HG03175 (cell line): ENCODE results near the gene PRKG1.
"Not testable (repeated sequence)": the region's sequence is repeated elsewhere in the genome, so short reads cannot be mapped to it uniquely, and the experiment has no call there.

ENCODE experiments used
- ATAC-seq: cut with Tn5 transposase; IDR thresholded peaks from one replicate; pipeline ENCODE4 v1.9.1; 2021; ENCODE audit warnings: mild to moderate bottlenecking, moderate library complexity; ENCODE audit not compliant: unreplicated experiment

Gene PRKG1

DNA sequence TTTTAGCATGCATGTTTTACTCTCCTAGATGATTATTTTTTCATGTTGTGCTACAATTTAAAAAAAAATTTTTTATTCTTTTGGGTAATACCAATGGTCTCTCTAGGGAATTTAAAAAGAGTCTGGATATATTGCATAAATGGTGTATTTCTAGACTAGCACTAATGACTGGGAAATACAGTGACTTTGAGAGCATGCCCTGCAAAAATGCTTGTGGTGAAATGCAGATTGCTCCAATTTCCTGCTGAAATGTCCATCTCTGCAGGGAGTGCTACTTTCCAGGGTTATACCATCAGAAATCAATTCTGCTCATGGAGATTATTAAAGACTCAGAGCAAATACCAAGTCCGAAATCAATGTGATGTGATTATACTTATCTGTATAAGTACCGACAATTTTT, 186.1 kb downstream of the PRKG1 start:
- no peak for ATAC-seq

DNA sequence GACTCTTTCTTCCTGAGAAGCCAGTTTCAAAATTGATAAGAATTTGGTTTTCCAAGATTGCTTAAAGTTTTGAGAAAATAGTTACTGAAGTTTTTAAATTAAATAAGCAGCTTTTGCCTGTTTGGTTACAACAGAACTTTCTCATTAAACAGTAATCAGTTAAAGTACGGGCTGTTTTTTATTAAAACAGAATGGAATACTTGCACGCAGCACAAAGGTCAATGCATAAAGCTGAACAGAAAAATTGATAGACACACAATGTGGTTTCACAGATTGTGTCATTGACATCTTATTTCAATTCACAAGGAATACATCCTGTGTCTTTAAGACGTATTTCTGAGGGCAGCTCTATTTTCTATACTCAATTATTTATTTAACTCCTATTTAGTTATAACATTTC, 192.2 kb downstream of the PRKG1 start:
- no peak for ATAC-seq

DNA sequence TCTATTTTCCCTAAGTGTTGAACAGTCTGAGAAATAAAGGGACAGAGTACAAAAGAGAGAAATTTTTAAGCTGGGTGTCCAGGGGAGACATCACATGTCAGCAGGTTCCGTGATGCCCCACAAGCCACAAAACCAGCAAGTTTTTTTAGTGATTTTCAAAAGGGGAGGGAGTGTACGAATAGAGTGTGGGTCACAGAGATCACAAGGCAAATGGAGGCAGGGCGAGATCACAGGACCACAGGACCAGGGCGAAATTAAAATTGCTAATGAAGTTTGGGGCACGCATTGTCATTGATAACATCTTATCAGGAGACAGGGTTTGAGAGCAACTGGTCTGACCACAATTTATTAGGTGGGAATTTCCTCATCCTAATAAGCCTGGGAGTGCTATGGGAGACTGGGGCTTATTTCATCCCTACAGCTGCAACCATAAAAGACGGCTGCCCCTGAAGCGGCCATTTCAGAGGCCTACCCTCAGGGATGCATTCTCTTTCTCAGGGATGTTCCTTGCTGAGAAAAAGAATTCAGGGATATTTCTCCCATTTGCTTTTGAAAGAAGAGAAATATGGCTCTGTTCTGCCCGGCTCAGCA, 193.8 kb downstream of the PRKG1 start:
- ATAC-seq, result not testable (repeated sequence)

DNA sequence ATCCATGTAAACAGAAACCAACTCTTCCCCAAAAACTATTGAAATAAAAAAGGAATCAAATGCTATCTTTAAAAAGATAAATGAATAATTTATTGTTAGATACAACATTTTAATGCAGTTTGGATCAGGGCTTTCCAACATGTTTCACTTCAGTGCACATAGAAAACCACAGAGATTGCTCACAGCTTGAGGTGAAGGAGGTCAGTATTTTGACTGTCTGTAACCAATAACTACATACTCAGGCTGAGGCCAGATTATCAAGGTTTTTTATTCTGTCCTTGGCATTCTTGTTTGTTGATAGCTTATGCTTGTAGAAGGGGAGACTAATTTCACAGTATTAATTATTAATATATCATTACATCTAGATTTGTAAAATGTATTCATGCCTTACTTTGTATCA, 195.5 kb downstream of the PRKG1 start:
- ATAC-seq, result peak; percentile 47

DNA sequence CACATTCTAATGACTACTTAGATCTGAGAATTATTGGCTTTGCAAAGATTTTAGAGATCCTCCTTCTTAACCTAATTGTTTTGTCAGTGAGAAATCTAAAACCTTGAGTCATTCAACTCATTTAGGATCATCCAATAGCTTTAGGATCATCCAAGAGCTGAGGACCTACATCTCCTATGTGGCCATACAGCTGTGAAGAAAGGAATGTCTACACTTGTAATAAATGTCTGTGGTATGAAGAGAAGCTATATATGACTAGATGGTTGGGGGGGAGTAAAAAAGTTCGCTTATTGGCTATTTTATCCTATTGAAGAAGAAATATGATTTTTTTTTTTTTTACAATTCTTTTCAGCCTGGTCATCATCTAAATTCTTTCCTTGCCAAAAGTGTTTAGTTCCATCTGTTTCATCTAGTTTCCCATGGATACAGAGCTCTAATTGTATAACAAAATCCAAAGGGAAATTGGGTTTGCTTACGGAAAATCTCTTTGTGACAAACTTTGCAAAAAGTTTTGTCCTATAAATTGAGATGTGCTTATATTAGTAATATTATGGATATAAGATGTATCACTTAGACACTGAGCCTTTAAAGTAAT, 196.7 kb downstream of the PRKG1 start:
- ATAC-seq, result no peak

DNA sequence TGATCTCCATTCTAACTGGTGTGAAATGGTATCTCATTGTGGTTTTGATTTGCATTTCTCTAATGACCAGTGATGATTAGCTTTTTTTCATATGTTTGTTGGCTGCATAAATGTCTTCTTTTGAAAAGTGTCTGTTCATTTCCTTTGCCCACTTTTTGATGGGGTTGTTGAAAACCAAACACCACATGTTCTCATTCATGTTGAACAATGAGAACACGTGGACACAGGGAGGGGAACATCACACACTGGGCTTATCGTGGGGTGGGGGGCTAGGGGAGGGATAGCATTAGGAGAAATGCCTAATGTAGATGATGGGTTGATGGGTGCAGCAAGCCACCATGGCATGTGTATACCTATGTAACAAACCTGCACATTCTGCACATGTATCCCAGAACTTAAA, 197.8 kb downstream of the PRKG1 start:
- not testable (repeated sequence) for ATAC-seq

DNA sequence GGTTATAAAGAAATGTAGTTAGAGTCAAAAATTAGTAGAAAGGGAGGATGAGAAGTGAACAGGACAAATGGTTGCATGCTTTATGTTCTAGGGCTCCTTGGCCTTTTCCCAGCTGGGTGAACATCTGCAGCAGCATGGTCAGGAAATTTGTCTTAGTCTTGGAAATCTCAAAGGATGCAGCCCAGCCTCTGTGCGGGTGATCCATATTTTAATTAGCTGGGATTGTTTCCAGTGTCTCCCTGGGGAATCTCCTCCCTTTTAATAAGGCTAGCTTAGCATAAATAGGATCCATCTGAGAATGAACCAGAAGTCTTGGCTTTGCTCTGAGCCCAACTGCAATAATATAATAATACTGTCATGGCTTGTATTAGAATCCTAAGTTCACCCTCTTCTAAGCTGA, 198.3 kb downstream of the PRKG1 start:
- ATAC-seq, result no peak

DNA sequence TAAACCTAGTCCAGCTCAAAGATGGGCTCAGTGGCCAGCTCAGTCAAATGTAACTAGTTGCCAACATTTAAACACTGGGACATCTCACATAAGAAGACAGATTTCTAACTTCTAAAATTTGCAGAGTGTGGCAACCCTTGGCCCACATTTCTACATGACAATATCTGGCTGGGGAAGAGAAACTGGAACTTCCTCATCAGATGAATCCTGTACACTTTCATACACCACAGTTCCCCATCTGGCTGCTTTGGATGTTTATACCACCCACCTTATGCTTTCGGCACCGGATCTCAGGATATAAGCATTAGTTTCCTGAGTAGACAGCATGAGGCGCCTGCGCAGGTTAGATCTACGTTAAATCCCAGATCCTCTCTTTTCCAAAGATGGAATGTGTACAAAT, 199.3 kb downstream of the PRKG1 start:
- no peak for ATAC-seq

DNA sequence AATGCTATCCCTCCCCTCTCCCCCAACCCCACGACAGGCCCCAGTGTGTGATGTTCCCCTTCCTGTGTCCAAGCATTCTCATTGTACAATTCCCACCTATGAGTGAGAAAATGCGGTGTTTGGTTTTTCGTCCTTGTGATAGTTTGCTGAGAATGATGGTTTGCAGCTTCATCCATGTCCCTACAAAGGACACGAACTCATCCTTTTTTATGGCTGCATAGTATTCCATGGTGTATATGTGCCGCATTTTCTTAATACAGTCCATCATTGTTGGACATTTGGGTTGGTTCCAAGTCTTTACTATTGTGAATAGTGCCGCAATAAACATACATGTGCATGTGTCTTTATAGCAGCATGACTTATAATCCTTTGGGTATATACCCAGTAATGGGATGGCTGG, 201.8 kb downstream of the PRKG1 start:
- not testable (repeated sequence) for ATAC-seq

DNA sequence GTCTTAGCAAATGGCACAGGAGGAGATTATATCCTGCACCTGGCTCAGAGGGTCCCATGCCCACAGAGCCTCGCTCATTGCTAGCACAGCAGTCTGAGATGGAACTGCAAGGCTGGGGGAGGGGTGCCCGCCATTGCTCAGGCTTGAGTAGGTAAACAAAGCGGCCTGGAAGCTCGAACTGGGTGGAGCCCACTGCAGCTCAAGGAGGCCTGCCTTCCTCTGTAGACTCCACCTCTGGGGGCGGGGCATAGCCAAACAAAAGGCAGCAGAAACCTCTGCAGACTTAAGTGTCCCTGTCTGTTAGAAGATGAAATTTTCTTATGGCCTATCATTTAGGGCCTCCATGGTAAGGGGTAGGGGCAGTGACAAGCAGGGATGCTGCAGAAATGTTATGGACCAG, 207.1 kb downstream of the PRKG1 start:
- not testable (repeated sequence) for ATAC-seq

DNA sequence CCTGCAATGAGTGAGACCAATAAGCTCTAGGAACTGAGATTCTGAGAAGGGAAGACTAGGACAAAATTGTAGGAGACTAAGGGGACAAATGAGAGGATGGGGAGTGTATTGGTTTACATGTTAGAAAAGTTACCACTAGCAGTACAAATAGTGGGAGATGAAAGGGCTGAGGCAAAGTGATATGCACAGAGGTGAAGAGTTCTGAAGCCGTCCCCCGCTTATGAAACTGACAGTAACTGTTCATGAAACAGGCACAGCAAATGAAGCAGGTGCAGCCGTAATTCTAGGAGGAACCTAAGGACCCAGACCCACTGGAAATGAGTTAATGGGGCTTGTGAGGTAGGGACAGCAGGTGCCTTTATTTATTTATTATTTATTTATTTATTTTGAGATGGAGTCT, 211.3 kb downstream of the PRKG1 start:
- no peak for ATAC-seq

DNA sequence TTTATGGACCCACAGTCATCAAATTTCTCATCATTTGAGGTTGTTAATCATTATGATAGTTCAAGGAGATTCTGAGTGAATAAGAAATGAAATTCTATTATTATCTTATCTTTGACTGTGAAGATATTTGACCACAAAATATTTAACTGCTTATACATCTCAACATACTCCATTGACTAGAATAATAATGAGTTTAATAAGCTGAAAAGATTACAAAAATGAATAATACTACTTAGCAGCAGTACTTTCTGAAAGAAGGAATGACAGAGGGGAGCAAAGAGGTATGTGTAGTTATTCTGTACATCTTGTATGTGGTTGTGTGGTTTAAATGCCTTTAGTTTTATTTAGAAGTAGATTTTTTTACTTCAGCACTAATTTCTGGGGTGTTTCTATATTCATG, 214.2 kb downstream of the PRKG1 start:
- no peak for ATAC-seq

DNA sequence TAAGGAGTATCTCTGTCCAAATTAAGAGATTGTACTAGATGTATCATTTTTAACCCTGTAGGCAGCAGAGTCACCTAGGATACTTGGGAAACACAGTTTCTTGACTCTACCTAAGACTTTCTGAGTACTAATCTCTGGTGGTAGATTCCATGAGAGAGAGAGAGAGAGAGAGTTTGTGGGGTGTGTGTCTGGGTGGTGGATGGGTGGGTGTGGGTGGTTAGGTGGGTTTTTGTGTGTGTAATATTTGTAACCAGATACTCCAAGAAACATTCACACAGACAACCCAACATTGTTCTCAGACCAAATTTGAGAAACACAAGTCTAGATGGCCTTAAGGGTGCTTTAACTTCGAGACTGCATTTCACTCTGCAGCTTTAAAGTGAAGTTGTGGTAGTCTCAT, 215.2 kb downstream of the PRKG1 start:
- no peak for ATAC-seq

DNA sequence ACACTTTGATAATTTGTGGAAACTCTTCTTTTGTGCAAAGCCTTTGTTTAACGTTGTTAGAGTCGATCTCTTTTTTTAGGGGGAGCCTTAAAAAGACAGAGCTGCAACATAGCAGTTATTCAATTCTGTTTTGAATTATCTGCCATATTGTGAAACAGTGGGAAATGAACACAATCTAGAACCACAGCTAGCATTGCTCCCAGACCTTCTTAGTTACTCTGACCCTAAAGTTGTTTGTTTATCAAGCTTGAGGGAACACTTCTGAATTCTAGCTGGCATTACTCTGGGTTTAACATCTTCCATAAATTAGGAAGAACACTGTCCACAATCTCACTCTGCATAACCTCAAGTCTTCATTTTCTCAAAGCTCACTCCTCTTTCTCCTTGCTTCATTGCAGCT, 217.7 kb downstream of the PRKG1 start:
- ATAC-seq, result no peak

DNA sequence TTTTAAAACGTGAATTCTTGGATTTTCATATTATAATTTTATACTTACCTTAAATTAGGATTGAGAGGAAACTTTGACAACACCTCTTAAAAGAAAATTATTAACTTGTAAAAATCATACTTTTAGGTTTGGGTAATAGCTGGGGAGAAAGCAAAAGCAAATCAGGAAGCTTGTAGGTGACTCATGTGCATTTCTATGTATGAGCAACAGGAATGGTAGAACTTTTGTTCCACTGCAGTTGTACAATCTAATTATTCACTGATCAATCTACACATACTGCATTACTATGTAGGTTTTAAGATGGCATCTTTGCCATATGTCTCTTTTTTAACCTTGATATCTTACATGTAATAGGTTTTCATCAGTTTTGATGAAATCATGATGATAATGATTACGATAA, 223.2 kb downstream of the PRKG1 start:
- no peak for ATAC-seq

DNA sequence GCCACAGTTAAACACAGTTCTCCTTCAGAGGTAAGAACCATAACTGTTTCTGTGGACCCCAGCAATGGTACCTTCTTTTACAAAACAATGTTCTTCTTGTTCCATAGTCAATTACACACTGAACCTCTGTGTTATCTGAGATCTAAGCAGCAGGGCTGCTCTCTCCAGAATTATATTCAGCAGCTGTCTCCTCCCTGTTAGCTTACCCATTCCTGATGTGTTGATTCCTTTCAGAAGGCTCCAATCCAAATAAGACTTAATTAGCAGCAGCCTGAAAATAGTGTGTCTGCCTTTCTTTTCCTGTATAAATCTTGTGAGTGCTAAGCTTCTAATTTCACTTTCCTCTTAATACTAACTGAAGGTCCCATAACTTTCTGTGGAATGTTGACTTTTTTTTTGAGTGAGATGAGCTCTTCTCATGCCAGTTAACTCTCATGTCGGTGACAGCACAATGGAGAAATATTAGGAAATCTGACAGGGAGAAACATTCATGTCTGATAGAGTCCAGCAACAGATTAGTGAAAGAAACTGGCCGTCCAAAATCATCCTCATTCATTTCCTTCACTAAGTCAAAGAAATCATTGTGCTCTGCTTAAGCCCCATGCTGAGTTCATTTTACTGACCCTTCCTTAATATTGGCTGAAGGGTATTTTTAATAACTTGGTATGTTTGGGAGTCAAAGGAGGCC, 226.5 kb downstream of the PRKG1 start:
- no peak for ATAC-seq

DNA sequence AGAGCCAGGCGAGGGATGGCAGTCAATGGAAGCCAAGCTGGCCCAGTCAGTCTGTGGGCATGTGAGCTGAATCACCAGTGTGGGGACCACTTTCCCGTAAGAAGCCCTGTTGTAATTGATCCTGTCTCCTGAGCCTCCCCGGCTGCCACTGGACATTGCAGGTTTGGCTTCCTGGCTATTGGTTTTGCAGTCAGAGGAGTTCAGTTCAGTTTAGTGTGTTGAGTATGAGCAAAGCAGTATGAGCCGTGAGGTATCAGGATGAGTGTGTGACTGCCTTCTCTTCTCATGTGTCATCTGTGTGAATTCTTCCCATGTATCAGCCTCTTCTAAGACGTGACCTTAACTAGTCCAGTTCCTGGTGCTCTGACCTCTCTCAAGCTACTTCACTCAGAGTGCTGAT, 227.4 kb downstream of the PRKG1 start:
- no peak for ATAC-seq

DNA sequence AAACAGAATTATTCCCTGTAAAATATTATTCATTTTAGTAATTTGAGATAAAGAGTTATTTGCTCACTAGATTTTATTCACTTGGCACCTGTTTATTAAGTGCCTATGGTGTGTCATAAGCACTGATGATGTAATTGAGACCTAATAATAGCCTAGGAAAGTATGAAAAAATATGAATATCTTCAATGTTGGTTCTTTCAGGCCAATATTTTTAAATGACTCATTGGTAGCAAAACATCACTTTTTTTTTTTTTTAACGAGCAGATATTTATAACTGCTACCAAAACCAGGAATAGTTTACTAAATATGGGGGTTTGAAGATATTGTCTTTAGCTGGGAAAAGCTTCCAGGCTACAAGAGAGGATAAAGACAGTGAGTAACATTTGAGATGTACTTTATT, 228.0 kb downstream of the PRKG1 start:
- ATAC-seq, result no peak

DNA sequence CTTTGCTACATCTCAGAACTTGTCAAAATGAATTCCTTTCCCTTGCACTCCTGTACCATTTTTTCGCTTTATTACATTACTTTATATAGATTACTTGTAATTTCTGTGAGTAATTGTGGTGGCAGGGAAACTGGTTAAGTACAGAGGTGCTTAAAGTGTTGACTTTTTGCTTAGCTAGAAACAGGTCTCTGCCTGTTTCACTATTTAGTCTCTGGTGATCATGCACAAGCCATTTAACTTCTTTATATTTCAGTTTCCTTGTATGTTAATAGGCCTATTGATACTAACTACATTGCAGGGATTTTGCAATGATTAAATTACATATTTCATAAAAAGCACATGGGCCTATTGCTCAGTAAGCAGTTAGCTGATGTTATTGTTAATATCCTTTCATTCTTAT, 233.8 kb downstream of the PRKG1 start:
- ATAC-seq, result no peak

DNA sequence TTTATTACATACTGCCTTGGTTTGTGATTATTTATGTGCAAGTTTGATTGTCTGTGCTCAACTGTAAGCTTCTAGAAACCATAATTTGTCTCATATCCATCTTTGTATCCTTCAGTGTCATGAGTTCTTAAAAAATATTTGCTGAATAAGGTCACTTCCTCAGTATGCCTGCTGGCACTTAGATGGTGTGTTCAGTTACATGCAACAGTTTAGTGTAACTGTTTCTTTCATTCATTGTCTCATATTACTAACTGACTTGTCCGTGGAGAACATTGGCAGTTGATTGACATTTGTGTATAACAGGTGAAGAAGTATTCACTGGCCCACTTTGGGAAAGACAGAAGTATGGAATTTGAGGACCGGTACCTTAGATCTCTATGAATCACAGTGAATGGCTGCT, 236.9 kb downstream of the PRKG1 start:
- ATAC-seq, result no peak

DNA sequence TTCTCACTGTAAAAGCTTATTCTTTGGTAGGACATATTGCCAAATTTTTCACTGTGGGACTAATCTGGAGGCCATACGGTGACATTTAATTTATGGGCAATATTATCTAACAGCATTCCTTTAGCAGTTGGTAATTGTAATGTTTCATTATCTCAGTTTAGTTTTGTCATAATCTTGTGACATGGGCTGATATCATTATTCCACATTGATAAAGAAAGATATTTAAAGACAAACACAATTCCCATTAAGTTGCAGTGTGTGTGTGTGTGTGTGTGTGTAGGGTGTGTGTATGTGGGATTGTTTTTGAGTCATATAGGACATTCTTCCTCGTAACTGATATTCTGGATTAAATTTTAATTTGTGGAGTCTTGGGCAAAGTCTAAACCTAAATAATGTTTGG, 238.5 kb downstream of the PRKG1 start:
- ATAC-seq, result no peak

DNA sequence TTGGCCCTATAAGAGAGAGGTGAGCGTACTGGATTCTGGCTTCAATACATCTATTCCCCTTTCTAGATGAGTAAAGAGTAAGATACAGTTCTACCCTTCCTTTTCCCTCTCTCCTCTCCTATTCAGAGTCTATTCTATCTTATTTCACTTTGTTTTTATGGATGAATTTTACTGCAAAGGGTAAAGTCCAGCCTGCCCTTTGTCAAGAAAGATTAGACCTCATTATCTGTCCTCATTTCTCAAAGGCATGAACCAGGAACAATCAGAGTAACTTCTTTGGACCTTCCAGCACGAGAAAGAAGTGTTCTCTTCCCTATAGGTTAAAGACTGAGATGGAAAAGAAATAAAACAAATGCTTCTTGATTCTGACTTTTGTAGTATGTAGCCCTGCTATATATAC, 239.0 kb downstream of the PRKG1 start:
- no peak for ATAC-seq
